MM.1S (cell line): ENCODE data around the gene EIF5AL1.

Experiments used
- CTCF ChIP-seq: fragments of 300-600 bp; sonication (generic); IDR thresholded peaks from 2 replicates; pipeline ENCODE4 v1.5.1; 2016; ENCODE audit warnings: antibody characterized with exemption, low read length, mixed read lengths
- EZH2 ChIP-seq: fragments of 300-600 bp; sonication (generic); optimal IDR thresholded peaks from 2 replicates; pipeline ENCODE3; 2017; ENCODE audit warnings: low read depth, mild to moderate bottlenecking, antibody characterized with exemption, low read length, mixed read lengths

DNA sequence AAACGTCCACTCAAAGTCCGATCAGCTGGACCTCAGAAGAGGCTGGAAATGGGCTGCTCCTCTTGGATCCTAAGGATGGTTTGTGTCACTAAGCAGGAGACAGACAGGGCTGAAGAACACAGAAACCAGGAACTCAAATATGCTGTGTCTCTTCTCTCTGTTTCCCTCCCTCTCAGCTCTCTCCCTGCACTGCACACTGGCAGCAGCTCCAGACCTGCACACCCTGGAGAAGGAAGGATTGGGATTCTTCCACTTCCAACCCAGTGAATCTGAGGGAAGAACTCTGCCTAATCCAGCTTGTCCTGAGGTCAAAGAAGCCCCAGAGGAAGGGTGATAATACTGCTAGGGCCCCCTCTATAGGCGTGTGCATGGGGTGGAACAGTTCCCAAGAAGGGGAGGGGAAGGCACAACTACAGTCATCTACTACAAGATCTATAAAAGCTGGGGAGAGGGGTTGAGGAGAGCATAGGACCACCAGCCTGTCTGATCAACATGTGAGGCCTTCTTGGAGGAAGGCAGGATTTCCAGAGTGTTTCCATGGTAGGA, 44.2 kb upstream of the EIF5AL1 start:
- TF ChIP-seq EZH2 (no peak), CTCF (no peak)
